PFSK-1 (cell line): ENCODE results near the gene POGLUT2.

Experiments used
- FOXP2 ChIP-seq: optimal IDR thresholded peaks from 2 replicates; pipeline ENCODE3; 2011; ENCODE audit warnings: borderline replicate concordance, control low read depth, inconsistent platforms; ENCODE audit not compliant: insufficient read depth; ENCODE audit errors: extremely low read length, extremely low read depth
- POLR2AphosphoS5 ChIP-seq: IDR thresholded peaks from 2 replicates; pipeline ENCODE4 v1.6.1; 2012; ENCODE audit warnings: low read depth, mild to moderate bottlenecking, control low read depth, low read length, moderate library complexity
- REST ChIP-seq, 2 experiments: IDR thresholded peaks; 2 replicates each; pipeline versions ENCODE4 v1.6.1 to v1.8.0; 2011 to 2012; ENCODE audit warnings: low read depth in 2 of 2, low read length in 2 of 2, control low read depth in 1 of 2, inconsistent platforms in 1 of 2, mild to moderate bottlenecking in 1 of 2, moderate library complexity in 1 of 2; ENCODE audit not compliant: insufficient read depth in 1 of 2
- SIN3A ChIP-seq: IDR thresholded peaks from 2 replicates; pipeline ENCODE4 v1.6.1; 2012; ENCODE audit warnings: mild to moderate bottlenecking, low read length, moderate library complexity, borderline replicate concordance; ENCODE audit not compliant: insufficient read depth
- TAF1 ChIP-seq: IDR thresholded peaks from 2 replicates; pipeline ENCODE4 v1.6.1; 2012; ENCODE audit warnings: low read length, control low read depth, borderline replicate concordance; ENCODE audit not compliant: insufficient read depth

Gene POGLUT2

GRCh38 chr13:102830646-102831045 lies 31.9 kb upstream of the POGLUT2 start:
- TF ChIP-seq FOXP2 (no peak), POLR2AphosphoS5 (no peak), SIN3A (no peak), TAF1 (no peak), REST (IDR thresholded peaks at IDR 0.05; ENCODE audit: insufficient read depth in 1 of 2, low read depth in 2 of 2, low read length in 2 of 2) (no peak)

- TF ChIP-seq TAF1 (no peak), FOXP2 (no peak), REST (IDR thresholded peaks at IDR 0.05; ENCODE audit: insufficient read depth in 1 of 2, low read depth in 2 of 2, low read length in 2 of 2) (no peak), SIN3A (no peak), POLR2AphosphoS5 (no peak)
These were observed 27.3 kb upstream of the POGLUT2 start for GRCh38 chr13:102825921-102826706.

GRCh38 chr13:102825400-102825799 lies 26.6 kb upstream of the POGLUT2 start:
- TF ChIP-seq FOXP2 (no peak), REST (IDR thresholded peaks at IDR 0.05; ENCODE audit: insufficient read depth in 1 of 2, low read depth in 2 of 2, low read length in 2 of 2) (no peak), TAF1 (no peak), SIN3A (no peak), POLR2AphosphoS5 (no peak)

GRCh38 chr13:102817907-102818306 lies 19.1 kb upstream of the POGLUT2 start:
- TF ChIP-seq SIN3A (no peak), FOXP2 (no peak), TAF1 (no peak)

- TF ChIP-seq SIN3A (no peak), FOXP2 (no peak), POLR2AphosphoS5 (no peak), REST (IDR thresholded peaks at IDR 0.05; ENCODE audit: insufficient read depth in 1 of 2, low read depth in 2 of 2, low read length in 2 of 2) (no peak), TAF1 (no peak)
These were observed 18.5 kb upstream of the POGLUT2 start for GRCh38 chr13:102817241-102817640.
